Testis (tissue), 2 donors: ENCODE measurements around the gene PEX10.

Source experiments
- CTCF ChIP-seq, 3 experiments: fragments of 450-650 bp in 2 of 3; fragments of 200-600 bp in 1 of 3; sonication (generic) in 1 of 3; IDR thresholded peaks; one replicate each; pipeline ENCODE4 v1.5.1; 2016 to 2019; ENCODE audit warnings: antibody characterized with exemption in 3 of 3, mild to moderate bottlenecking in 2 of 3, moderate library complexity in 1 of 3
- POLR2A ChIP-seq: fragments of 450-650 bp; IDR thresholded peaks from one replicate; pipeline ENCODE4 v1.6.1; 2017; ENCODE audit warnings: antibody characterized with exemption, mild to moderate bottlenecking, moderate library complexity

- TF ChIP-seq POLR2A (no peak), CTCF (IDR thresholded peaks at IDR 0.05) (no peak)
Measured at GRCh38 chr1:2373551-2374251, 38.7 kb downstream of the PEX10 start.
